GM19328 (cell line): ENCODE data around the gene LAMA2.

Experiments used
- ATAC-seq: cut with Tn5 transposase; IDR thresholded peaks from one replicate; pipeline ENCODE4 v1.9.1; 2021; ENCODE audit warnings: mild to moderate bottlenecking, moderate library complexity; ENCODE audit not compliant: unreplicated experiment

Gene LAMA2

GRCh38 chr6:129344379-129344778, 461.4 kb downstream of the LAMA2 start:
- ATAC-seq = no peak

- ATAC-seq = no peak
Observed at GRCh38 chr6:129345890-129346289, 463.0 kb downstream of the LAMA2 start.

GRCh38 chr6:129346964-129347363, 464.0 kb downstream of the LAMA2 start:
- no peak for ATAC-seq

- no peak for ATAC-seq
Observed at GRCh38 chr6:129350278-129350677, 467.3 kb downstream of the LAMA2 start.

GRCh38 chr6:129351807-129352206, 468.9 kb downstream of the LAMA2 start:
- ATAC-seq = no peak

GRCh38 chr6:129353067-129353466, 470.1 kb downstream of the LAMA2 start:
- ATAC-seq = no peak

- no peak for ATAC-seq
Observed at GRCh38 chr6:129356129-129356528, 473.2 kb downstream of the LAMA2 start.

- no peak for ATAC-seq
Observed at GRCh38 chr6:129359811-129360681, 477.1 kb downstream of the LAMA2 start.

- no peak for ATAC-seq
Observed at GRCh38 chr6:129360682-129360955, 477.7 kb downstream of the LAMA2 start.

GRCh38 chr6:129364037-129364436, 481.1 kb downstream of the LAMA2 start:
- no peak for ATAC-seq

GRCh38 chr6:129364767-129365166, 481.8 kb downstream of the LAMA2 start:
- no peak for ATAC-seq

- ATAC-seq = no peak
Observed at GRCh38 chr6:129368076-129368475, 485.1 kb downstream of the LAMA2 start.

GRCh38 chr6:129368970-129369369, 486.0 kb downstream of the LAMA2 start:
- ATAC-seq = no peak

- ATAC-seq = no peak
Observed at GRCh38 chr6:129369737-129370136, 486.8 kb downstream of the LAMA2 start.

GRCh38 chr6:129370268-129370916, 487.5 kb downstream of the LAMA2 start:
- no peak for ATAC-seq

- ATAC-seq = no peak
Observed at GRCh38 chr6:129381885-129382284, 498.9 kb downstream of the LAMA2 start.

GRCh38 chr6:129382916-129383315, 500.0 kb downstream of the LAMA2 start:
- ATAC-seq = no peak

- ATAC-seq = no peak
Observed at GRCh38 chr6:129385117-129385516, 502.2 kb downstream of the LAMA2 start.

- ATAC-seq = no peak
Observed at GRCh38 chr6:129390900-129391299, 508.0 kb downstream of the LAMA2 start.

GRCh38 chr6:129393654-129394053, 510.7 kb downstream of the LAMA2 start:
- ATAC-seq = peak; percentile 52

GRCh38 chr6:129398764-129399163, 515.8 kb downstream of the LAMA2 start:
- ATAC-seq = no peak

- ATAC-seq = no peak
Observed at GRCh38 chr6:129402244-129402643, 519.3 kb downstream of the LAMA2 start.

GRCh38 chr6:129411092-129411491, 528.2 kb downstream of the LAMA2 start:
- no peak for ATAC-seq
